Heart right ventricle (tissue), 16 donors: ENCODE measurements around the gene PLCB4. TPM values are rescaled to one million over a fixed set of nuclear protein-coding genes. Genes with fewer than 3 reads are reported as not detected.

Experiments used
- ATAC-seq, 8 donors: fragments of 200-7000 bp; cut with Tn5 transposase; one replicate each; pipeline ENCODE4 v1.9.1; 2020; ENCODE audit warnings: mild to moderate bottlenecking in 8 of 8, moderate library complexity in 8 of 8, moderate number of reproducible peaks in 1 of 8
- DNase-seq, 2 donors: peaks; one replicate each; pipeline ENCODE4 v3.0.0-alpha.2; 2020
- H3K27ac ChIP-seq, 10 donors: fragments of 200-600 bp; sonication (generic) in 2 of 10; one replicate each; pipeline versions ENCODE4 v1.5.0 to v1.8.0; 2020 to 2022; ENCODE audit warnings: mild to moderate bottlenecking in 3 of 10
- H3K27me3 ChIP-seq, 7 donors: fragments of 200-600 bp; one replicate each; pipeline ENCODE4 v1.8.0; 2021 to 2022; ENCODE audit warnings: mild to moderate bottlenecking in 2 of 7
- H3K36me3 ChIP-seq, 9 donors: fragments of 200-600 bp; sonication (generic) in 1 of 9; one replicate each; pipeline versions ENCODE4 v1.5.0 to v1.8.0; 2020 to 2022; ENCODE audit warnings: mild to moderate bottlenecking in 2 of 9
- H3K4me1 ChIP-seq, 9 donors: fragments of 200-600 bp; sonication (generic) in 1 of 9; one replicate each; pipeline versions ENCODE4 v1.5.0 to v1.8.0; 2020 to 2022; ENCODE audit warnings: mild to moderate bottlenecking in 4 of 9
- H3K4me3 ChIP-seq, 10 donors: fragments of 200-600 bp; sonication (generic) in 2 of 10; one replicate each; pipeline versions ENCODE4 v1.5.0 to v1.8.0; 2020 to 2022; ENCODE audit warnings: mild to moderate bottlenecking in 7 of 10, moderate library complexity in 2 of 10
- H3K9me3 ChIP-seq, 11 donors: fragments of 200-600 bp in 10 of 11; sonication (generic) in 2 of 11; one replicate each; pipeline versions ENCODE4 v1.5.0 to v1.8.0; 2013 to 2022; ENCODE audit warnings: mild to moderate bottlenecking in 2 of 11, control low read depth in 1 of 11, moderate library complexity in 1 of 11
- CTCF ChIP-seq, 9 donors: fragments of 200-600 bp; sonication (generic) in 2 of 9; IDR thresholded peaks; one replicate each; pipeline versions ENCODE4 v1.5.0 to v1.8.0; 2021 to 2022; ENCODE audit warnings: antibody characterized with exemption in 9 of 9, mild to moderate bottlenecking in 5 of 9, moderate library complexity in 1 of 9
- WGBS, 2 donors: extraction: QIAGEN DNeasy Blood & Tissue Kit; methylation state at CpG; one replicate each; pipeline ENCODE4 v1.1.7; 2013; ENCODE audit warnings: inconsistent platforms in 1 of 2; 5-methylcytosine and 5-hydroxymethylcytosine counted together
- intact Hi-C, 10 donors: fragments of 100-400 bp; cut with DNase I; formaldehyde crosslinking; loops; one replicate each; pipeline versions ENCODE4 v1.11.1 to v1.14.2; 2022
- polyA plus RNA-seq, 2 donors: library from polyadenylated mRNA; stranded (reverse); fragments of 200-250 nt; gene quantifications; one replicate each; pipeline ENCODE4 v1.2.3, GENCODE V29; 2013
- total RNA-seq, 10 donors: library from RNA; stranded (reverse); fragmentation: NEBNext Ultra II Directional in 3 of 10; extraction: Animal tissue kit (Norgen Biotek cat#: 25700) in 3 of 10; gene quantifications; one replicate each; pipeline versions ENCODE4 v1.2.1 to v1.2.4, GENCODE V29; 2021 to 2023
- donor health status: Arrhythmogenic right ventricular cardiomyopathy.
- donor health status: ischemic (EF 13 %, LVEDD 7.1; RV severe dilation, severe dysfunction).
- donor health status: healthy with polysubstance abuse.
- donor health status: DM: no; HTN: yes; CAD: no.
- donor health status: DM: no; HTN: no; CAD: no.
- donor health status: ischemic (EF 25% LVEDD 6.9; RV normal size, moderate dysfunction).
- donor health status: ischemic (EF 25% LVEDD 5.7; RV mildly dilated, moderate dysfunction).
- donor health status: healthy.
- donor health status: DM: yes; HTN: yes; CAD: no.
- donor health status: Ischemic cardiomyopathy.
- donor health status: ischemic (EF 35%, LVEDD 5.7; RV mildly dilated, moderate dysfunction).
- donor health status: nonischemic (EF 11% LVEDD 7.7; RV severe dilation, severe dysfunction).
- donor health status: DM: yes; HTN: yes; CAD: no.
- donor health status: PGD.
- donor health status: ischemic (EF 29% LVEDD 5.4; RV normal size, mild dysfunction).
- donor health status: nonischemic (EF 23%, LVEDD 6.1; RV moderate dilation, normal function).

The PLCB4 gene
- total and polyA plus RNA-seq, 12 donors: 3.6 to 33.3 (median 28.4) TPM

- H3K36me3 ChIP-seq: peaks cover 0 to 81% (median 20%) of the 10 kb centered on the region in 9 donors
- no peak for TF ChIP-seq CTCF (IDR thresholded peaks at IDR 0.05)
- intact Hi-C loops: loop anchor here in 1 of 10 donors (10.0 kb wide), 1 partner anchor 512 kb away; no protein-coding TSS in a partner anchor
Measured at GRCh38 chr20:9402546-9402945, 333.7 kb downstream of the PLCB4 start.

GRCh38 chr20:9403448-9403847 is 334.6 kb downstream of the PLCB4 start:
- peaks cover 0 to 87% (median 20%) of the 10 kb centered on the region in 9 donors for H3K36me3 ChIP-seq
- DNase-seq: no peak
- intact Hi-C loops: loop anchor here in 1 of 10 donors (10.0 kb wide), 1 partner anchor 511 kb away; no protein-coding TSS in a partner anchor
- no peak for TF ChIP-seq CTCF (IDR thresholded peaks at IDR 0.05)
- H3K27me3 ChIP-seq: no peaks in the 10 kb centered on the region
- peaks cover 0 to 14% (median 0%) of the 10 kb centered on the region in 9 donors for H3K4me1 ChIP-seq
- ATAC-seq: no peak
- H3K9me3 ChIP-seq: no peaks in the 10 kb centered on the region
- no peak overlapping the region for H3K27ac ChIP-seq
- H3K4me3 ChIP-seq: no peak overlapping the region

More at GRCh38 chr20:9402546-9402945, 333.7 kb downstream of the PLCB4 start:
- H3K27ac ChIP-seq: no peak overlapping the region
- H3K27me3 ChIP-seq: no peaks in the 10 kb centered on the region
- no peak overlapping the region for H3K4me3 ChIP-seq
- H3K9me3 ChIP-seq: no peaks in the 10 kb centered on the region
- 83 to 90% methylated on average over 3 of the region's 3 CpGs for WGBS, 2 donors
- DNase-seq: no peak
- ATAC-seq: no peak
- peaks cover 0 to 20% (median 6%) of the 10 kb centered on the region in 9 donors for H3K4me1 ChIP-seq

- Histone ChIP-seq H3K27ac (no peak overlapping the region), H3K27me3 (no peaks in the 10 kb centered on the region), H3K36me3 (peaks cover 0 to 100% (median 13%) of the 10 kb centered on the region in 9 donors), H3K4me3 (no peak overlapping the region), H3K9me3 (no peaks in the 10 kb centered on the region), H3K4me1 (peaks cover 0 to 7% (median 0%) of the 10 kb centered on the region in 9 donors)
- intact Hi-C loops: loop anchor here in 8 of 10 donors (1.0 to 10.0 kb wide), 4 partner anchors 201 to 507 kb away; no protein-coding TSS in a partner anchor
- DNase-seq (peak in 1 of 2 donors; percentile 62), ATAC-seq (peak in 6 of 8 donors; percentile 63 to 83 (median 76))
- WGBS, 2 donors: 45 to 47% methylated on average over 8 of the region's 8 CpGs
- peak; percentile 68 to 91 (median 84) for TF ChIP-seq CTCF (IDR thresholded peaks at IDR 0.05)
Measured at GRCh38 chr20:9407805-9408421, 339.0 kb downstream of the PLCB4 start.

GRCh38 chr20:9408422-9409300 is 339.8 kb downstream of the PLCB4 start:
- DNase-seq: no peak
- peak in 1 of 9 donors; percentile 25 for TF ChIP-seq CTCF (IDR thresholded peaks at IDR 0.05)
- WGBS, 2 donors: 66 to 73% methylated on average over 10 of the region's 10 CpGs
- intact Hi-C loops: loop anchor here in 7 of 10 donors (1.0 to 10.0 kb wide), 4 partner anchors 201 to 506 kb away; no protein-coding TSS in a partner anchor
- Histone ChIP-seq H3K9me3 (no peaks in the 10 kb centered on the region), H3K4me3 (no peak overlapping the region), H3K4me1 (peaks cover 0 to 7% (median 0%) of the 10 kb centered on the region in 9 donors), H3K36me3 (peaks cover 0 to 100% (median 6%) of the 10 kb centered on the region in 9 donors), H3K27ac (no peak overlapping the region), H3K27me3 (no peaks in the 10 kb centered on the region)
- no peak for ATAC-seq
